Thoracic aorta (tissue), 2 donors: ENCODE results near the gene TGM4. TPM values are rescaled to one million over a fixed set of nuclear protein-coding genes. Genes with fewer than 3 reads are reported as not detected.

Experiments used
- ATAC-seq: fragments of 150-250 bp; one replicate; pipeline ENCODE4 v1.8.0; 2017; ENCODE audit warnings: low read depth; ENCODE audit not compliant: insufficient number of reproducible peaks, low FRiP score
- DNase-seq: peaks from one replicate; pipeline ENCODE4 v3.0.0-alpha.2; 2020; ENCODE audit warnings: low spot score
- H3K27ac ChIP-seq, 2 donors: fragments of 200-600 bp; sonication (generic); 1 replicate in 1 of 2; 2 replicates in 1 of 2; pipeline ENCODE4 v1.5.1; 2016; ENCODE audit warnings: mild to moderate bottlenecking in 2 of 2, moderate library complexity in 2 of 2
- H3K27me3 ChIP-seq: fragments of 200-600 bp; sonication (generic); replicated peaks from 2 replicates; pipeline ENCODE4 v1.6.0; 2016; ENCODE audit warnings: mild to moderate bottlenecking; ENCODE audit not compliant: insufficient read depth
- H3K36me3 ChIP-seq: fragments of 200-600 bp; sonication (generic); one replicate; pipeline ENCODE4 v1.5.1; 2016
- H3K4me1 ChIP-seq, 2 donors: fragments of 200-600 bp; sonication (generic); 1 replicate in 1 of 2; 2 replicates in 1 of 2; pipeline versions ENCODE4 v1.5.1 to v1.6.0; 2016; ENCODE audit warnings: low read depth in 2 of 2, mild to moderate bottlenecking in 1 of 2; ENCODE audit not compliant: control insufficient read depth in 1 of 2
- H3K4me3 ChIP-seq: fragments of 200-600 bp; sonication (generic); 2 replicates; pipeline ENCODE4 v1.5.1; 2016; ENCODE audit warnings: mild to moderate bottlenecking
- H3K9me3 ChIP-seq: fragments of 200-600 bp; sonication (generic); 2 replicates; pipeline ENCODE4 v1.5.1; 2016
- CTCF ChIP-seq: fragments of 200-600 bp; sonication (generic); IDR thresholded peaks from one replicate; pipeline ENCODE4 v1.5.1; 2019; ENCODE audit warnings: antibody characterized with exemption
- total RNA-seq, 2 donors: library from RNA; depleted of rRNA; stranded (reverse); fragments of >200 nt; gene quantifications; one replicate each; pipeline versions ENCODE4 v1.1.0 to v1.2.3, GENCODE V29; 2016

TGM4 gene
- total RNA-seq, 2 donors from 2014 or later, result not detected

GRCh38 chr3:44926921-44927320, 52.5 kb downstream of the TGM4 start:
- H3K27me3 ChIP-seq, result no peaks in the 10 kb centered on the region
- no peak for ATAC-seq
- no peak for TF ChIP-seq CTCF
- H3K4me1 ChIP-seq, result no peaks in the 10 kb centered on the region
- peaks cover 25% of the 10 kb centered on the region for H3K36me3 ChIP-seq
- H3K4me3 ChIP-seq, result no peak overlapping the region
- no peak for DNase-seq
- H3K27ac ChIP-seq, result no peak overlapping the region
- no peaks in the 10 kb centered on the region for H3K9me3 ChIP-seq

GRCh38 chr3:44927371-44927770, 53.0 kb downstream of the TGM4 start:
- ATAC-seq, result no peak
- H3K36me3 ChIP-seq, result peaks cover 24% of the 10 kb centered on the region
- no peak for TF ChIP-seq CTCF

GRCh38 chr3:44929782-44930181, 55.4 kb downstream of the TGM4 start:
- ATAC-seq (no peak), DNase-seq (no peak)
- TF ChIP-seq CTCF, result no peak
- Histone ChIP-seq H3K4me1 (no peaks in the 10 kb centered on the region), H3K9me3 (no peaks in the 10 kb centered on the region), H3K4me3 (no peak overlapping the region), H3K27me3 (no peaks in the 10 kb centered on the region), H3K27ac (no peak overlapping the region), H3K36me3 (peaks cover 30% of the 10 kb centered on the region)

More at GRCh38 chr3:44927371-44927770, 53.0 kb downstream of the TGM4 start:
- Histone ChIP-seq H3K4me3 (no peak overlapping the region), H3K27ac (no peak overlapping the region), H3K27me3 (no peaks in the 10 kb centered on the region), H3K9me3 (no peaks in the 10 kb centered on the region), H3K4me1 (no peaks in the 10 kb centered on the region)
- DNase-seq, result no peak

- H3K9me3 ChIP-seq, result no peaks in the 10 kb centered on the region
- no peaks in the 10 kb centered on the region for H3K27me3 ChIP-seq
- peaks cover 29% of the 10 kb centered on the region for H3K36me3 ChIP-seq
- DNase-seq, result no peak
- no peak for ATAC-seq
- TF ChIP-seq CTCF, result no peak
- no peaks in the 10 kb centered on the region for H3K4me1 ChIP-seq
- no peak overlapping the region for H3K4me3 ChIP-seq
- H3K27ac ChIP-seq, result no peak overlapping the region
These were observed 56.5 kb downstream of the TGM4 start for GRCh38 chr3:44930911-44931310.

- Histone ChIP-seq H3K4me3 (no peak overlapping the region), H3K36me3 (peaks cover 27% of the 10 kb centered on the region), H3K4me1 (no peaks in the 10 kb centered on the region), H3K9me3 (no peaks in the 10 kb centered on the region), H3K27ac (no peak overlapping the region), H3K27me3 (no peaks in the 10 kb centered on the region)
- TF ChIP-seq CTCF, result no peak
- ATAC-seq, result no peak
- DNase-seq, result no peak
These were observed 57.4 kb downstream of the TGM4 start for GRCh38 chr3:44931791-44932190.
